ENCODE measurements around the gene PARP8.

DNA sequence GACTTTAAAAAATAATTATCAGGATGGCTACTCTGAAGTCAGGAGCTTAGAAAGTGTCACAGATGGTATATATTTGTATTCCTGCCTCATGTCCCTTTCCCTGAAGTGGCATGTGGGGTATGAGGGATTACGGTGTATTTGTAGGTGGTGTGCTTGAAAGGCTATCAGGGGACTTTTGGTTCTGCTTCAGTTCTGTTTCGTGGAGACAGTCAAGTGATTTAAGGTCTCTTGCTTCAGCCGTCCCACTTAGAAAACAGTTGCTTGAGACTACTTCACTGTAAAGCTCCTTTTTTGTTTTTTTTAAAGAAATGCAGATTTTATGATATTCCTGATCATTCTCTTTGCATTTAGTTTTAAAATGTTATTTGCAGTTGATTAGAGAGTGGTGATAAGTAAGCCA is 18.3 kb downstream of the PARP8 start:
- TF ChIP-seq RFX5 (IDR thresholded peaks at IDR 0.05; ENCODE audit: low read depth, low read length) (no peak), MAFK (IDR thresholded peaks at IDR 0.05; ENCODE audit: low read depth, low read length) (no peak), USF2 (IDR thresholded peaks at IDR 0.05; ENCODE audit: low read depth, low read length) (no peak), RAD21 (IDR thresholded peaks at IDR 0.05; ENCODE audit: low read length) (no peak), CEBPB (IDR thresholded peaks at IDR 0.05; ENCODE audit: low read depth, low read length) (no peak), MXI1 (IDR thresholded peaks at IDR 0.05; ENCODE audit: borderline replicate concordance, low read depth, low read length) (no peak), POLR2A (IDR thresholded peaks at IDR 0.05; ENCODE audit: low read depth, low read length) (no peak), NFE2L2 (IDR thresholded peaks at IDR 0.05; ENCODE audit: low read depth, low read length) (no peak), BHLHE40 (IDR thresholded peaks at IDR 0.05; ENCODE audit: low read depth, low read length) (no peak), MAZ (IDR thresholded peaks at IDR 0.05; ENCODE audit: borderline replicate concordance, low read depth, low read length) (no peak), FOS (IDR thresholded peaks at IDR 0.05; ENCODE audit: low read depth, low read length) (no peak), ELK1 (IDR thresholded peaks at IDR 0.05; ENCODE audit: borderline replicate concordance, low read depth, low read length) (no peak), RCOR1 (IDR thresholded peaks at IDR 0.05; ENCODE audit: insufficient replicate concordance, low read length) (no peak)
- TF ChIP-seq, protein P1, sequence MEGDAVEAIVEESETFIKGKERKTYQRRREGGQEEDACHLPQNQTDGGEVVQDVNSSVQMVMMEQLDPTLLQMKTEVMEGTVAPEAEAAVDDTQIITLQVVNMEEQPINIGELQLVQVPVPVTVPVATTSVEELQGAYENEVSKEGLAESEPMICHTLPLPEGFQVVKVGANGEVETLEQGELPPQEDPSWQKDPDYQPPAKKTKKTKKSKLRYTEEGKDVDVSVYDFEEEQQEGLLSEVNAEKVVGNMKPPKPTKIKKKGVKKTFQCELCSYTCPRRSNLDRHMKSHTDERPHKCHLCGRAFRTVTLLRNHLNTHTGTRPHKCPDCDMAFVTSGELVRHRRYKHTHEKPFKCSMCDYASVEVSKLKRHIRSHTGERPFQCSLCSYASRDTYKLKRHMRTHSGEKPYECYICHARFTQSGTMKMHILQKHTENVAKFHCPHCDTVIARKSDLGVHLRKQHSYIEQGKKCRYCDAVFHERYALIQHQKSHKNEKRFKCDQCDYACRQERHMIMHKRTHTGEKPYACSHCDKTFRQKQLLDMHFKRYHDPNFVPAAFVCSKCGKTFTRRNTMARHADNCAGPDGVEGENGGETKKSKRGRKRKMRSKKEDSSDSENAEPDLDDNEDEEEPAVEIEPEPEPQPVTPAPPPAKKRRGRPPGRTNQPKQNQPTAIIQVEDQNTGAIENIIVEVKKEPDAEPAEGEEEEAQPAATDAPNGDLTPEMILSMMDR (conservative IDR thresholded peaks at IDR 0.05; ENCODE audit: low read depth, low read length) = no peak

Data from IMR-90 (cell line).